ENCODE data around the gene POU2F2.

GRCh38 chr19:42174958-42175734 lies 42.9 kb upstream of the POU2F2 start:
- TF ChIP-seq, protein P1, sequence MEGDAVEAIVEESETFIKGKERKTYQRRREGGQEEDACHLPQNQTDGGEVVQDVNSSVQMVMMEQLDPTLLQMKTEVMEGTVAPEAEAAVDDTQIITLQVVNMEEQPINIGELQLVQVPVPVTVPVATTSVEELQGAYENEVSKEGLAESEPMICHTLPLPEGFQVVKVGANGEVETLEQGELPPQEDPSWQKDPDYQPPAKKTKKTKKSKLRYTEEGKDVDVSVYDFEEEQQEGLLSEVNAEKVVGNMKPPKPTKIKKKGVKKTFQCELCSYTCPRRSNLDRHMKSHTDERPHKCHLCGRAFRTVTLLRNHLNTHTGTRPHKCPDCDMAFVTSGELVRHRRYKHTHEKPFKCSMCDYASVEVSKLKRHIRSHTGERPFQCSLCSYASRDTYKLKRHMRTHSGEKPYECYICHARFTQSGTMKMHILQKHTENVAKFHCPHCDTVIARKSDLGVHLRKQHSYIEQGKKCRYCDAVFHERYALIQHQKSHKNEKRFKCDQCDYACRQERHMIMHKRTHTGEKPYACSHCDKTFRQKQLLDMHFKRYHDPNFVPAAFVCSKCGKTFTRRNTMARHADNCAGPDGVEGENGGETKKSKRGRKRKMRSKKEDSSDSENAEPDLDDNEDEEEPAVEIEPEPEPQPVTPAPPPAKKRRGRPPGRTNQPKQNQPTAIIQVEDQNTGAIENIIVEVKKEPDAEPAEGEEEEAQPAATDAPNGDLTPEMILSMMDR (IDR thresholded peaks at IDR 0.05) = no peak
- no peak for TF ChIP-seq POLR2A (IDR thresholded peaks at IDR 0.05)

Data from adrenal gland (tissue), 5 donors.